ENCODE measurements around the gene BBX. TPM values are rescaled to one million over a fixed set of nuclear protein-coding genes. Genes with fewer than 3 reads are reported as not detected.

BBX gene
- total and polyA plus RNA-seq, 2 donors from 2014 or later = 8.1 to 85.8 TPM

DNA sequence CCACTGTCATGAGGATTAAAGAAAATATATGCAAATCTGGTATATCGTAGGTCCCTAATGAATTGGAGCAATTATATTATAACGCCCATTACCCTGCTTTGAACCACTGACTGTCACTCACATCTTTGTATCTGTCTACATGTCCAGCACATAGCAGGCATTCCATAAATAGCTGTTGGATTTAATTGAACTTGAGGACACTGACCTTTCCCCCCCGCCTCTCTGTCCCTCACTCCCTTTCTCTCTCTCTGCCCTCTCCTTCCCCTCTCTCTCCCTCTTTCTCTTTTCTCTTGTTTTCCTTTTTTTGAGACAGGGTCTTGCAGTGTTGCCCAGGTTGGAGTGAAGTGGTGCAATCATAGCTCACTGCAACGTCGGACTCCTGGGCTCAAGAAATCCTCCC lies 335.1 kb downstream of the BBX start:
- Histone ChIP-seq H3K27me3 (ENCODE audit: control insufficient read depth, insufficient read depth, low read length) (no peaks in the 10 kb centered on the region), H3K4me3 (ENCODE audit: low read length in 3 of 3) (no peak overlapping the region), H3K9me3 (ENCODE audit: control insufficient read depth in 2 of 3, insufficient read depth in 1 of 3, low read length in 3 of 3) (no peaks in the 10 kb centered on the region), H3K27ac (ENCODE audit: low read depth in 2 of 2, low read length in 2 of 2) (no peak overlapping the region), H3K9ac (ENCODE audit: low read length in 3 of 3) (no peak overlapping the region), H3K4me1 (ENCODE audit: control insufficient read depth in 2 of 3, insufficient read depth in 2 of 3, low read depth in 1 of 3, low read length in 3 of 3) (no peaks in the 10 kb centered on the region), H3K36me3 (ENCODE audit: control insufficient read depth in 2 of 3, insufficient read depth in 3 of 3, low read length in 3 of 3) (no peaks in the 10 kb centered on the region)
- FAIRE-seq = no peak
- DNase-seq = no peak
- TF ChIP-seq, protein P1, sequence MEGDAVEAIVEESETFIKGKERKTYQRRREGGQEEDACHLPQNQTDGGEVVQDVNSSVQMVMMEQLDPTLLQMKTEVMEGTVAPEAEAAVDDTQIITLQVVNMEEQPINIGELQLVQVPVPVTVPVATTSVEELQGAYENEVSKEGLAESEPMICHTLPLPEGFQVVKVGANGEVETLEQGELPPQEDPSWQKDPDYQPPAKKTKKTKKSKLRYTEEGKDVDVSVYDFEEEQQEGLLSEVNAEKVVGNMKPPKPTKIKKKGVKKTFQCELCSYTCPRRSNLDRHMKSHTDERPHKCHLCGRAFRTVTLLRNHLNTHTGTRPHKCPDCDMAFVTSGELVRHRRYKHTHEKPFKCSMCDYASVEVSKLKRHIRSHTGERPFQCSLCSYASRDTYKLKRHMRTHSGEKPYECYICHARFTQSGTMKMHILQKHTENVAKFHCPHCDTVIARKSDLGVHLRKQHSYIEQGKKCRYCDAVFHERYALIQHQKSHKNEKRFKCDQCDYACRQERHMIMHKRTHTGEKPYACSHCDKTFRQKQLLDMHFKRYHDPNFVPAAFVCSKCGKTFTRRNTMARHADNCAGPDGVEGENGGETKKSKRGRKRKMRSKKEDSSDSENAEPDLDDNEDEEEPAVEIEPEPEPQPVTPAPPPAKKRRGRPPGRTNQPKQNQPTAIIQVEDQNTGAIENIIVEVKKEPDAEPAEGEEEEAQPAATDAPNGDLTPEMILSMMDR (IDR thresholded peaks at IDR 0.05; ENCODE audit: borderline replicate concordance, extremely low read depth, insufficient read depth) = no peak
- intact Hi-C loops (cut with DNase I) = no loop called here

DNA sequence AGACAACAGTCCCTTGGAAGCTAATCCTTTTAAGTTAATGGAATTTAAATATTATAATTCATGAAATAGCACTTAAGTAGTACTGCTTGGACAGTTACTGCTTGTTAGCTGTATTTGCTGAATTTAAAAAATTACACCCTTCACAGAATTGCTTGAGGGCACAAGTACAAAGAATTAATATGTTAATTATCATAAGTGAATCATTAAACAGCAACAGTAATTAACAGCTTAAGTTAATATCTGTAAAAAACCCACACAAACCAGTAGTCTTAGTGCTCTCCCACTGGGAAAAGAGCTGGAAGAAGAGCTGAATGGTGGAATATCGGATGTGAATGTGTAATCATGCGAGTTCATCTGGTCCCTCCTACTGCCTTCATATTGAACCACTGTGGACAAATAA lies 336.1 kb downstream of the BBX start:
- intact Hi-C loops (cut with DNase I) = no loop called here
- DNase-seq (no peak), FAIRE-seq (no peak)
- no peak overlapping the region for H3K4me3 ChIP-seq (ENCODE audit: low read length in 3 of 3)
- no peak overlapping the region for H3K9ac ChIP-seq (ENCODE audit: low read length in 3 of 3)
- no peaks in the 10 kb centered on the region for H3K36me3 ChIP-seq (ENCODE audit: control insufficient read depth in 2 of 3, insufficient read depth in 3 of 3, low read length in 3 of 3)
- no peak overlapping the region for H3K27ac ChIP-seq (ENCODE audit: low read depth in 2 of 2, low read length in 2 of 2)
- no peaks in the 10 kb centered on the region for H3K9me3 ChIP-seq (ENCODE audit: control insufficient read depth in 2 of 3, insufficient read depth in 1 of 3, low read length in 3 of 3)
- TF ChIP-seq, protein P1 (IDR thresholded peaks at IDR 0.05; ENCODE audit: borderline replicate concordance, extremely low read depth, insufficient read depth) = no peak
- no peaks in the 10 kb centered on the region for H3K27me3 ChIP-seq (ENCODE audit: control insufficient read depth, insufficient read depth, low read length)
- H3K4me1 ChIP-seq (ENCODE audit: control insufficient read depth in 2 of 3, insufficient read depth in 2 of 3, low read depth in 1 of 3, low read length in 3 of 3) = no peaks in the 10 kb centered on the region

Other genes starting within 250 kb of the BBX start
- not detected for gene CCDC54, start 145.5 kb upstream of the BBX start, total RNA-seq
- not detected for gene CCDC54, start 145.5 kb upstream of the BBX start, polyA plus RNA-seq (ENCODE audit: insufficient read depth, low read depth, low replicate concordance)

Data from kidney (tissue), 14 donors.